Cardiac fibroblast (primary cell): ENCODE measurements around the gene TSPAN14.

Experiments used
- DNase-seq, 2 donors: peaks; one replicate each; pipeline versions ENCODE4 v3.0.0 to v3.0.0-alpha.2; 2010; ENCODE audit warnings: low read depth in 2 of 2
- H3K4me3 ChIP-seq, 2 donors: replicated peaks in 1 of 2; 1 replicate in 1 of 2; 2 replicates in 1 of 2; pipeline ENCODE4 v1.5.1; 2011; ENCODE audit warnings: low read depth in 2 of 2, low read length in 2 of 2, mild to moderate bottlenecking in 2 of 2, moderate library complexity in 1 of 2
- CTCF ChIP-seq: IDR thresholded peaks from one replicate; pipeline ENCODE4 v1.5.1; 2011; ENCODE audit warnings: low read depth, mild to moderate bottlenecking, low read length, inconsistent platforms

The TSPAN14 gene

DNA sequence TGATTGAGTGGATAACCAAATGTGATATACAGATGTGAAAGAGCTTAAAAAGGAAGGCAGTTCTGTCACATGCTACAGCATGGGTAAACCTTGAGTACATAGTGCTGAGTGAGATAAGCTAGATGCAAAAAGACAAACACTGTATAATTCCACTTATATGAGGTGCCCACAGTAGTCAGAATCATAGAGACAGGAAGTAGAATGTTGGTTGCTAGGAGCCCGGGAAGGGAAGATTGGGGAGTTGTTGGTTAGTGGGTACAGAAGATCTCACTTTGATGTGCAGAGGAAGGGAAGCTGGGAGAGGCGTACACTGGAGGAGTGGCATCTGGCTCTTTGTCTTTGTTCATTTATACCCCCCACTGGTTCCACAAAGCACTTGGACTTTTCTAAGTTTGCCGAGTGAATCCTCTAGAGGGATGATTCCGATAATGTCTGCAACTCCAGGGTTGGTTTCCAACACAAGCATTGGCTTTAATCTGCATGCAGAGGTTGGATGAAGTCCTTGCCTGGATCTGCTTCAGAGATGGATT, 39.5 kb downstream of the TSPAN14 start:
- no peak for TF ChIP-seq CTCF
- DNase-seq = peak; percentile 85 to 93
- H3K4me3 ChIP-seq = no peak overlapping the region

DNA sequence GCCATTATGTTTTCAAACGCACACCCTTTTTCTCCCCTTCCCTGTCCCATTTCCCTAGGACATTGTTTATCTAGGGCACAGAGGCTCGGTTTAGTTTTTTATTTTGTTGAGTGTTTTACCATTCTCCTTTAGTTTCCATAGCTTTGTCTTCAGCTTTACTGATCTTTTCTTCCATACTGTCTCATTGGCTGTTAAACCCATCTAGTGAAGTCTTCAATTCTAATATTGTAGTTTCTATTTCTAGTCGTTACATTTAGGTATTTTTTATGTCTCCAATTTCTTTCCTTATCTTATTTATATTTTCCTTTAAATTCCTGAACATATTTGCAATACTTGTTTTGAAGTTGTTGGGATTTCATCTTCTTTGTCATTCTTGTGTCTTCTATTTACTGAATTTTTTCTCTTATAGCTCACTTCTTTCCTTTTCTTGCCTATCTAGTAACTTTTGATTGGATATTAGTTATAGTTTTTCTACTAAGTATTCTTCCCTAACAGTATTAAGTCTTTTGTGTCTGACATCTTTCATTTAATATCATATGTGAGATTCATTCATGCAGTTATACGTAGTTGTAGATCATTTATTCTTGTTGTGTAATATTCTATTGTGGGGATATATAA, 42.6 kb downstream of the TSPAN14 start:
- no peak for TF ChIP-seq CTCF
- no peak for DNase-seq
- no peak overlapping the region for H3K4me3 ChIP-seq

DNA sequence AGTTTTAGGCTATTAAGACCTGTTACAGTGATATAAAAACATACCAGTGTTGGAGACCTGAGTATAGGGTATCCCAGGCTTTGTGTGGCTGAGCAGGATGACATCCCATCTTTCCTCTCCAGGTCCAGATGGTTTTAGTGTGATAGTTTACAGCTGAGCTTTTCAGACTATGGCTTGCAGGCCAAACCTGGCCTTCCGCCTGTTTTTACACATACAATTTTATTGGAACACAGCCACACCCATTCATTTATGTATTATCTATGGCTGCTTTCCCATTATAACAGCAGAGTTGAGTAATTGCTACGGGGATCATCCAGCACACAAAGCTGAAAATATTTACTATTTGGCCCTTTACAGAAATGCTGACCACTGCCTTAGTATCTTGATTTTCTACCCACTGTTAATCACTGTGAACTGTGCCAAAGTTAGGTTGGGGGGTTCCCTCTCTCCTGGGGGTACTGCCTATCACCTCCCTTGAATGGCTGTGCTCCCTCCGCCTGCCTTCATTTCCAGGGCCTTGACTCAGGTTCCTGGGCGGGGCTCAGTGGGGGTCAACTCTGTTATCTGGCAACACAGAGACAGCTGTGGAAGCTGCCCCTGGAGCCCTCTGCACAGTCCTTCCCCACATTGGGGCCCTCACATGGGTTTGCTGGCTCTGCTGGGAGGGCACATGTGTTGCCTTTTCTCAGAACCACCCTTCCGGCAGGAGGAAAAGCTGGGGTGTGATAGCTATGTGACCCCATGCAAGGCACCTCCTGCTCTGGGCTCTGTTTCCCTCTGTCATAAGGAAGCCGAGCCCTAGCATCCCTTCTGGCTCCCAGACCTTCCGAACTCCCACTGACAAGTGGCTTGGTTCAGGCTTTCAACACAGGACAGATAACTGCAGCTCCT, 43.3 kb downstream of the TSPAN14 start:
- H3K4me3 ChIP-seq = no peak overlapping the region
- peak; percentile 88 to 92 for DNase-seq

GRCh38 chr10:80498078-80498832, 44.1 kb downstream of the TSPAN14 start:
- no peak overlapping the region for H3K4me3 ChIP-seq
- TF ChIP-seq CTCF = no peak

More for the DNA sequence above, 43.3 kb downstream of the TSPAN14 start:
- no peak for TF ChIP-seq CTCF

GRCh38 chr10:80498833-80499741, 45.0 kb downstream of the TSPAN14 start:
- DNase-seq = peak; percentile 97 to 98
- no peak overlapping the region for H3K4me3 ChIP-seq
- TF ChIP-seq CTCF = no peak

More at GRCh38 chr10:80498078-80498832, 44.1 kb downstream of the TSPAN14 start:
- no peak for DNase-seq
